IPS-18c (cell line): ENCODE measurements around the gene B4GALNT2.
A peak's percentile ranks its signal among the peaks of the same experiment; 100 is the strongest.
"Not testable (repeated sequence)": the region's sequence is repeated elsewhere in the genome, so short reads cannot be mapped to it uniquely, and the experiment has no call there.

ENCODE experiments used
- H3K4me3 ChIP-seq: 2 replicates; pipeline ENCODE4 v1.7.0; 2013; ENCODE audit warnings: low read depth, mild to moderate bottlenecking, low read length, moderate library complexity; ENCODE audit not compliant: insufficient read depth
- H3K9me3 ChIP-seq: one replicate; pipeline ENCODE4 v1.6.1; 2013; ENCODE audit warnings: mild to moderate bottlenecking, low read length, moderate library complexity; ENCODE audit not compliant: control insufficient read depth, insufficient read depth

B4GALNT2 gene

DNA sequence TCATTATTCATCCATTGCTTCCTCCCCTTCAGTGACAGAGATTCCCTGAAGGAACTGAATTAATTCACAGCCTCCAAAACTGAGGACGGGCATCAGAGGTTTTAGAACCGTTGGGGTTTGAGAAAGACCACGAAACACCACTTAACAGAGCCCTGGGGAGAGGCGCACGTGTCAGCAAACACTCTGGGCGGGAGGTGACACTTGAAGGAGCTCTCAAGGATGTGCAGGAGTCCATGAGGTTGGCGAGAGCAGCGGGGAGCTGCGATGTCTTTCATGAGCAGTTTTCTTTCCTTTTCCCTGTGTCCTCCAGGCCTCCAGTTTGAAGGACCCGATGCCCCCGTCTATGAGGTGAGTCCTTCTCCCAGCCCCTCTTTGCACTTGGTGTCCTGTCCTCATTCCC, 23.7 kb downstream of the B4GALNT2 start:
- no peaks in the 10 kb centered on the region for H3K9me3 ChIP-seq
- no peak overlapping the region for H3K4me3 ChIP-seq

DNA sequence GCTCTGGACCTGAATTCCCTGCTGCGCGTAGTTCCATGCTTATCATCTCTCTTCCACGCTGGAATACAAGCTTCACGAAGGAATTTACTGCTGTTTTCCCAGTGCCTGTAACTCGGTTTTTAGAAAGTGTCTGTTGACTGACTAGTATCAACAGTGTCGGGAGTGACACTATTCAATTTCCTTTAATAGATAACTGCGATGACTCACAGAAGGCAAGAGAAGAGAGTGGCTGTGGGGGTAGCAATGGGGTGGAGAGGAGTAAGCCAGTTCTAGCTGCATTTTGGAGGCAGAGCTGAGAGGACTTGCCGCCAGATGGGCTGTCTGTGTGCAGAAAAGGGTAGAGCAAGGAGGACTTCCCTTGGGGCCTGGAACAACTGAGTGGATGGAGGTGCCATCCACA, 25.2 kb downstream of the B4GALNT2 start:
- Histone ChIP-seq H3K4me3 (no peak overlapping the region), H3K9me3 (peaks cover 2% of the 10 kb centered on the region)

DNA sequence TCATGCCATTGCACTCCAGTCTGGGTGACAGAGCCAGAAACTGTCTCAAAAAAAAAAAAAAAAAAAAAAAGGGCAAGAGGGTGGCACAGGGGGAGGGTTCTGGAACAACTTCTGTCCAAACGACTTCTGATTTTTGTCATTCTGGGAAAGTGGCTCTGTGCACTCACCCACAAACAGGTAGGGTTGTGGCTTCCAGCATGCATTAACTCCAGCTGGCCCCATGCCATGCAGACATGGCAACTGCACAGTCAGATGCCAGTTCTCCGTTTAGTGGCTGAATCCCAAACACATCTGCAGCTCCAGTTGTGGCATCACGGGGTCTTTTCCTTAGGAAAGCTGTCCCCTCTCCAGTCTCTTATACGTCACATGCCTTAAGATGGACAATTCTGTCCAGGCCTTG, 30.3 kb downstream of the B4GALNT2 start:
- Histone ChIP-seq H3K4me3 (no peak overlapping the region), H3K9me3 (peaks cover 2% of the 10 kb centered on the region)

DNA sequence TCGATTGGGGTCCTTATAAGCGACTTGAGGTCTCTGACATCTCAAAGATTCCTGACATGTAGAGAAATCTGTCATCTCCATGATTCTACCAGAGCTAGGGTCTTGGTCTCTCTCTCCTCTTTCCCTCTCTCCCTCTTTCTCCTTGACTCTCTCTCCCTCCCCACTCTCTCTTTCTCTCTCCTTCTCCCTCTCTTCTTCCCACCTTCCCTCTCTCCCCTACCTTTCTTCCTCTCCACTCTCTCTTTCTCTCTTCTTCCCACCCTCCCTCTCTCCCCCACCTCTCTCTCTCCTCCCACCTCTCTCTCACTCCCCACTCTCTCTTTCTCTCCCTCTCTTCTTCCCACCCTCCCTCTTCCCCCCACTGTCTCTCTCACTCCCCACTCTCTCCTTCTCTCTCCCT, 32.6 kb downstream of the B4GALNT2 start:
- Histone ChIP-seq H3K9me3 (peaks cover 2% of the 10 kb centered on the region), H3K4me3 (no peak overlapping the region)

DNA sequence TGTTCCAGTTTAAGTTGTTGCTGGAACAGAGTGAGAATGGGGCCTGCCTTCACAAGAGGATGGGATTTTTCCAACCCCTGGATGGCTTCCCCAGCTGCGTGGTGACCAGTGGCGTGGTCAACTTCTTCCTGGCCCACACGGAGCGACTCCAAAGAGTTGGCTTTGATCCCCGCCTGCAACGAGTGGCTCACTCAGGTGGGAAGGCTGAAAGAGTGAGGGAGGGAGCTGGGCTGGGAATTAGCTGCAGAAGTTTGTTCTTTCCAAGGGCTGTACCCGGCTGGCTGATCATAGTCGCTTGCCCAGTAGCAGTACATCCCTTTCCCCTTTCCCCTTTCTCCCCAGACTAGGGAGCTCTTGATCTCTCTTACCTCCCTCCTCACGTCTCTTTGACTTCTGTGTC, 36.1 kb downstream of the B4GALNT2 start:
- Histone ChIP-seq H3K4me3 (no peak overlapping the region), H3K9me3 (no peaks in the 10 kb centered on the region)

DNA sequence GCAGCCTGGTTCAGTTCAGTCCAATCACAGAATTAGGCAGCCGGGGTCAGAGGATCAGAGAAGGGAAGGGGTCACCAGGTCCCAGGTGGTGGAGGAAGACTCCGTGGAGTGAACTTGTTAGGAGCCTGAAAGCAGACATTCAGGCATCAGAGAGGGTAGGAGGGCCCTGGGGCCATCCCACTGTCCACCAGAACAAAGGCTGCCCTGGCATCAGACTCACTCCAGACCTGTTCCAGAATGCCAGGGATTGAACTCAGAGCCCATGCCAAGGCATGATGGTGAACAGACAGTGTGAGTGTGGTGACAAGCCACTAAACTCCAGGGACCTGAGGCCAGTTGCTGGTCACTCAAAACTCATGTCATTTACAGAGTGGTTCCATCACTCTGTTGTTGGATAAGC, 37.6 kb downstream of the B4GALNT2 start:
- no peaks in the 10 kb centered on the region for H3K9me3 ChIP-seq
- no peak overlapping the region for H3K4me3 ChIP-seq

DNA sequence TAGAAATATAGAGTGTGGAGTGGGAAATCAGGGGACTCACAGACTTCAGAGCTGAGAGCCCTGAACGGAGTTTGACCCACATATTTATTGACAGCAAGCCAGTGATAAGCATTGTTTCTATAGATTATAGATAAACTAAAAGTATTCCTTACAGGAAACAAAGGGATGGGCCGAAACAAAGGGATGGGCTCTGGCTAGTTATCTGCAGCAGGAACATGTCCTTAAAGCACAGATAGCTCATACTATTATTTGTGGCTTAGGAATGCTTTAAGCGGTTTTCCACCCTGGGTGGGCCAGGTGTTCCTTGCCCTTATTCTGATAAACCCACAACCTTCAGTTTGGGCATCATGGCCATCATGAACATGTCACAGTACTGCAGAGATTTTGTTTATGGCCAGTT, 38.1 kb downstream of the B4GALNT2 start:
- not testable (repeated sequence) for H3K9me3 ChIP-seq, H3K4me3 ChIP-seq

DNA sequence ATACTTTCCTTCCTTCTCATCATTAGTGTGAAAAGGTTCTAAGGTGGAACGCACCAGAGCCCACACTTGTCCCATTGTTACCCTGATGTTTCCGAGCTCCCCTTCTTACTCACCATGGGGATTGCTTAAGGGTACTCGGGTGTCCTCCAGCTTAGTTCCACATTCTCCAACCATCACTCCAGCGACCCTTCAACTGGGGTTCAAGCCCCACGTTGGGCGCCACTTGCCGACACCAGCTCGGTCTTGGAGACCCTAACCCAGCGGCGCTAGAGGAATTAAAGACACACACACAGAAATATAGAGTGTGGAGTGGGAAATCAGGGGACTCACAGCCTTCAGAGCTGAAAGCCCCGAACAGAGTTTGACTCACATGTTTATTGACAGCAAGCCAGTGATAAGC, 43.4 kb downstream of the B4GALNT2 start:
- not testable (repeated sequence) for H3K4me3 ChIP-seq, H3K9me3 ChIP-seq

DNA sequence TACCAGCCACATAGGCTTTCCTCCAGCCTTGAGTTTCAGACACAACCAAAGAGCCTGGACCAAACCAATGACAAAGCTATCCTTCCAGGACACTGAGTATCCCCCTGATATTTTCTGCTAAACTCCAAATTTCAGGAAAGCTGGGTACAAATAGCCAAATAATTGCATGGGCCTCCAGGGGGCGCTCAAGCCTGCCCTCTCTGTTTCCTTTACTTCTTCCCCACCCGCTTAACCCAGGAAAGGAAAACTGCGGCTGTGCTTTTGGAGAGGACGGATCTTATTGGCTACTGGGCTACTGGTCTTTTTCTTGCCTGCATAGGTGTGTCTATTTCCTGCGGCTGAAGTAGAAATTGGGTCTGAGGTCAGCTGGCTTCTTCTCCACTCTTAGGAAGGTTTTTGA, 47.7 kb downstream of the B4GALNT2 start:
- no peak overlapping the region for H3K4me3 ChIP-seq

DNA sequence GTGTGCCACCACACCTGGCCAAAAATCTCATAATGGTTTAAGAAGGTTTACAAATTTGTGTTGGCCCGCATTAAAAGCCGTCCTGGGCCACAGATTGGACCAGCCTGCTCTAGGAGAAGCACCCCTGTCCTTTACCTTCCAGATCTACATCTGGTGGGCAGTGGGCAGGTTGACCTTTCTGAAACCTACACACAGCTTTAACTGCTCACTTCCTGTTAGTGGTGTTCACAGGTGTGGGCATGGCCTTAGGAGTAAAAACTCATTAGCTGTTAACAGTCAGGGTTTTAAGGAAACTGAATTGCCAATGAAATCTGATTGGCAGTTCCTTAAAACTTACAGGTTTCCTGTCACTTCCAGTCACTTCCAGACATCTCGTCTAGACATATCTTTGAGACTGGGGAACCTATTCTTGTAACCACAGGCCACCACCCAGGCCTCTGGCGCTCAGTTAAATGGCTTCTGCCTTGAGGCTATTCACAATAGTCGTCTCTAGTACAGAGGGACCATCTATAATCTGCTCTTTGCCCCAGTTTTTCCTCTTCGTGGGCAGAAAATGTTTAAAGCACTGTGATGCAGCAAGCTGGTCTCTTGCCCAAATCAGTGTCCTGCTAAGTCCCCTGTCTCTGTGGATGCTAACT, 48.5 kb downstream of the B4GALNT2 start:
- H3K9me3 ChIP-seq, result peaks cover 9% of the 10 kb centered on the region
- H3K4me3 ChIP-seq, result no peak overlapping the region

More for the DNA sequence above, 47.7 kb downstream of the B4GALNT2 start:
- peaks cover 9% of the 10 kb centered on the region for H3K9me3 ChIP-seq

DNA sequence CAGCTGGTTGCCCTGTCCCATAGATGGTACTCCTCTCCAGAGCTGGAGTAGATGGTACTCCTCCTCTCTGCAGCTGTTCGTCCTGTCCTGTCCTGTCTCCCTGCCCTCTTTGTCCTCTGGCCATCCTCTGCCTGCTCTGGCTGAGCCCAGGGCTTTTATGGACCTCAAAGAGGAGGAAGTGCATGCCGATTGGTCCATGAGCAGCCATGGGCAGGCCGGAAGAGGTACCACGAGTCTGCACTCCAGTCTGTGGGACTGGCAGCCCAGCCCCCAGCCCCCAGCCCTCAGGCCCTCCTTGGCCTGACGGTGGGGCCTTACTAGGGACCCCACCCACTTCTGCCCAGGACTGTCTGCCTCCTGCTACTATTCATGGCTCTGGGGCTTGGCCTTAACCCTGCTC, 50.8 kb downstream of the B4GALNT2 start:
- H3K9me3 ChIP-seq, result peaks cover 4% of the 10 kb centered on the region
- no peak overlapping the region for H3K4me3 ChIP-seq

DNA sequence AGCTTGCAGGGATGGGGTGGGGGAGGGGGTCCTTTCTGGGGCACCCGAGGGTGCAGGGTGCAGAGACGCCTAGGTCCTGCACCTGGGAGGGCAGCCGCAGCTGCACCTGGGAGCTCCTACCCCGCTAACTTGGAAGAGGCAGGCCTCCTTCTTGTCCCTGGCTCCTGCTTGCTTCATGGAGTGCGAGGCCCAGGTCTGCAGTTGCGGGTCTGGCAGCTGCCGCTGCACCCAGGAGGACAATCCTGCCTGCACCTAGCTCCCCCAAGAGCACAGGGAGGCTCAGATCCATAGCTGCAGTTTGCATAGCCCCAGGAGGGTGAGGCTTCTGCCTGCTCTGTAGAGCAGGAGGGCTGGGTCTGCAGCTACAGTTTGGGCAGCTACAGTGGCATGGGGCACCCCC, 51.2 kb downstream of the B4GALNT2 start:
- peaks cover 4% of the 10 kb centered on the region for H3K9me3 ChIP-seq
- H3K4me3 ChIP-seq, result no peak overlapping the region

DNA sequence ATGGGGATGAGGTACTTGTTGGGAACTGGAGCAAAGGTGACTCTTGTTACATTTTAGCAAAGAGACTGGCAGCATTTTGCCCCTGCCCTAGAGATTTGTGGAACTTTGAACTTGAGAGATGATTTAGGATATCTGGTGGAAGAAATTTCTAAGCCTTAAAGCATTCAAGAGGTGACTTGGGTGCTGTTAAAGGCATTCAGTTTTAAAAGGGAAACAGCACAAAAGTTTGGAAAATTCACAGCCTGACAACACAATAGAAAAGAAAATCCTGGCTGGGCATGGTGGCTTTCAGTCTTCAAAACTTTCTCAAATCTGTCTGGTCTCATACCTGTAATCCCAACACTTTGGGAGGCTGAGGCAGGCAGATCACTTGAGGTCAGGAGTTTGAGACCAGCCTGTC, 52.0 kb downstream of the B4GALNT2 start:
- H3K4me3 ChIP-seq, H3K9me3 ChIP-seq: not testable (repeated sequence)

DNA sequence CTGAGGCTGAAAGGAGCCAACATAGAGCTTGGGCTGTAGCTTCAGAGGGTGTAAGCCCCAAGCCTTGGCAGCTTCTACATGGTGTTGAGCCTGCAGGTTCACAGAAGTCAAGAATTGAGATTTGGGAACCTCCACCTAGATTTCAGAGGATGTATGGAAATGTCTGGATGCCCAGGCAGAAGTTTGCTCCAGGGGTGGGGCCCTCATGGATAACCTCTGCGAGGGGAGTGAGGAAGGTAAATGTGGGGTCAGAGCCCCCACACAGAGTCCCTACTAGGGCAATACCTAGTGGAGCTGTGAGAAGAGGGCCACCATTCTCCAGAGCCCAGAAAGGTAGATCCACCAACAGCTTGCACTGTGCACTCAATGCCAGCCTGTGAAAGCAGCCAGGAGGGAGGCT, 52.8 kb downstream of the B4GALNT2 start:
- H3K4me3 ChIP-seq, H3K9me3 ChIP-seq: not testable (repeated sequence)

DNA sequence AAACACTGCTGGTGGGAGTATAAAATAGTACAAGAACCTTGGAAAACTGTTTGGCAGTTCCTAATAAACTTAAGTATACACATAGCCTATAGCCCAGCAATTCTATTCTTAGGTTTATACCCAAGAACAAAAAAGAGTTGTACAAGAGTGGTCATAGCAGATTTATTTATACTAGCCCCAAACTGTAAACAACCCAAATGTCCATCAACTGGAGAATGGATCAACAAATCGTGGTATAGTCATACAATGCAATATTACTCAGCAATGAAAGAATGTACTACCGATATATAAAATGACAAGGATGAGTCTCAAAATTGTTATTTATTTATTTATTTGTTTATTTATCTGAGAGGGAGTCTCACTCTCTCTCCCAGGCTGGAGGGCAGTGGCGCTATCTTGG, 54.7 kb downstream of the B4GALNT2 start:
- peaks cover 4% of the 10 kb centered on the region for H3K9me3 ChIP-seq
- H3K4me3 ChIP-seq, result no peak overlapping the region

DNA sequence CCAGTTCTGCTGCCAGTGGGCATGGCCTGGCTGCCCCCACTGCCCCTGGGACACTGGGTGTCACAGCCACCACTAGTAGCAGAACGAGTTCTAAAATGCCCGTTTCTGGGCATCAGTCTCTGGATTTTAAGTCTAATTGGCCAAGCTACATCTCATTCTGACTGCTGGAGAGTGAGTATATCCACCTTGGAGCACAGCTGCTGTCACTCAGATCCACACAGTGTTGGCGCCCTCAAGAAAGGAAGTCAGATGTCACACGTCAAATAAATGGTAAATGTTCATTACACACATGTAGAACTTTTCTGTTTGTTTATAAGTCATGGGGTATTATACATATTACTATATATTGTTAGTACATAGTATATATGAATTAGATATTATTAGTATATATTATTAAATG, 58.4 kb downstream of the B4GALNT2 start:
- Histone ChIP-seq H3K4me3 (no peak overlapping the region), H3K9me3 (peaks cover 1% of the 10 kb centered on the region)

DNA sequence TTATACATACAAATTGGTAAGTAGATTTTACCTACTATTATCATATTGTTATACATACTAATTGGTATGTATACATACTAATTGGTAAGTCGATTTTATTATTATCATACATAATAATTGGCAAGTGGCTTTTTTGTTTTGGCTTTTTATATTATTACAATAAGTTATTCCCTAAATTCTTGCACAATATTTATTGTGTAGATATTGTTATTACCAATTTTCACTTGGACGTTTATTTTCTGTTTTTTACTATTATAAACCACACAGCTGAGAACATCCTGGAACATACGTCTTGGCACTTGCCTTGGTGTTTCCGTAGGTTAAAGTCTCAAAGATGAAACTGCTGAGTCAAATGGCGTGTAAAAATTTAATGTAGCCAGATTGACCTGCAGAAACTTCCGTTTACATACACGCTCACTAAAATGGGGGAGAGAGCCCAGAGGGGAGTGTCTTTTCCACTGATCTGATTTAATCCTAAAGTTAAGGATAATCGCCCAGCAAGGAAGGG, 58.9 kb downstream of the B4GALNT2 start:
- Histone ChIP-seq H3K4me3 (peak overlapping the region; percentile 98), H3K9me3 (no peaks in the 10 kb centered on the region)

DNA sequence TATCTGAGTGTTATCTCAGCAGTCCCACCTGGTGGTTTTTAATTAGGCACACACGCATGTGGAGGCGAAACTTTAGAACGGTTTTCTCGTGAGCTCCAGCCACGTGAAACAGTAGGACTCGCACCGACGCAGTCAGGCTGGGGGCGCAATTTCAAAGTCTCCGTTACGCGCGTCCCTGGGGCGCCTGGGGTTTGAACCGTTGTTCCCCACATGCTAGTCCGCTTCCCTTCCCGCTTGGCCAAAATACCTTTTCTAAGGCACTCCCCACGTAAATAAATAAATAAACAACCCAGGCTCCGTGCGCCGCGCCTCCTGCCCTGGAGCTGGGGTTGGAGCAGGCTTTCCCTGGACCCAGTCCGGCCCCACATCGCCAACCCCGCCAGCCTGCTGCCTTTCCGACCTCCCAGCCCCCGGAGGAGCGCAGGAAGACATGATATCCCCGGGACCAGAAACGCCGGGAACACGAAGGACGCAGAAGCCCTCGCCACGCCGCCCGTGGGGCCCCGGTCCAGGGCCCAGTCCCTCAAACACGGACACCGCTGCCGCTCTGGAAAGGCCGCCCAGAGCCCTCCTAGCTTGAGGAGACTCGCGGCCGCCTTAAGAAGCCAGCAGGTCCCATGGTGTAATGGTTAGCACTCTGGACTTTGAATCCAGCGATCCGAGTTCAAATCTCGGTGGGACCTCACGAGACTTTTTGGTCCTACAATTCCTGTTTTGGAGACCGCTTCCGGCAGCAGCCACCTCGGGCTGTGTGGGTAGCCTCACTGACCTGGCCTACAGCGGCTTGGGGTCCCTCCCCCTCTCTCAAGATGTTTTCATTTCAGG, 59.6 kb downstream of the B4GALNT2 start:
- H3K4me3 ChIP-seq, result peak overlapping the region; percentile 98
- H3K9me3 ChIP-seq, result no peaks in the 10 kb centered on the region
